ENCODE results near the gene NOX3.

DNA sequence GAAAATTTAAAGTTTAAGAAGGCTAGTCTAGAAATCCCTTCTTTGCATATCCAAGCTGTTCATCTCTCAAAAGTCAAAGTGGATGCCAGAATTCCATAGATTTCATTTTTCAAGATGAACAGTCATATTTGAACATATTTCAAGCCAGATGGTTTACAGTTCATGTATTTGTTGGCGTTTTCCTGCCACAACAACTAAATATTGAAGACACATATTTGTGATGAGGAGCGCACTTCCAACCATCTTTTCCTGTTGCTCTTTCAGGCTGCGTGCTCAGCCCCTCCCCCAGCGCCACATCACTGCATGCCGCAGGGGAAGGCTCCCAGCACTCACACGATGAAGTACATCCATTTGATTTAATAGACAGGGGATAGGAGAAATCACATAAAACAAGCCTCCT, 5.9 kb upstream of the NOX3 start:
- TF ChIP-seq CTCF (IDR thresholded peaks at IDR 0.05; ENCODE audit: poor library complexity, severe bottlenecking), result no peak
- no peak for TF ChIP-seq EP300 (conservative IDR thresholded peaks at IDR 0.05; ENCODE audit: poor library complexity, severe bottlenecking)
- TF ChIP-seq TAF1 (IDR thresholded peaks at IDR 0.05; ENCODE audit: low read depth), result no peak

Data from neural cell (in vitro differentiated cells).